ENCODE results near the gene CTSW. TPM values are rescaled to one million over a fixed set of nuclear protein-coding genes. Genes with fewer than 3 reads are reported as not detected.

CTSW gene
- total RNA-seq, 2 experiments from 2014 or later = 124 to 126 TPM

GRCh38 chr11:65883058-65883761 lies 3.6 kb downstream of the CTSW start:
- Mint-ChIP-seq H3K4me3 (no peak overlapping the region), H3K27ac (peak overlapping the region; percentile 57), H3K9me3 (no peaks in the 10 kb centered on the region), H3K36me3 (ENCODE audit: low read depth) (peaks cover 32% of the 10 kb centered on the region), H3K4me1 (ENCODE audit: low read depth) (peaks cover 57% of the 10 kb centered on the region), H3K27me3 (no peaks in the 10 kb centered on the region)
- ChIA-PET CTCF (interaction anchor here (1.2 to 10.5 kb wide), 18 partner anchors 12 to 171 kb away, joined by 3 to 283 read pairs (median 12); partner anchors contain the start of genes BANF1, CFL1, EFEMP2 and EIF1AD), POLR2A (interaction anchor here (1.9 to 28.1 kb wide), 3 partner anchors 16 to 89 kb away, joined by 7 to 560 read pairs (median 7); partner anchors contain the start of genes CFL1, EFEMP2 and MUS81)
- ATAC-seq = no peak
- intact Hi-C loops (cut with micrococcal nuclease) = no loop called here
- TF ChIP-seq CTCF (IDR thresholded peaks at IDR 0.05) = no peak
- no peak for DNase-seq

GRCh38 chr11:65883786-65884715 lies 4.4 kb downstream of the CTSW start:
- Mint-ChIP-seq H3K27me3 (no peaks in the 10 kb centered on the region), H3K4me3 (no peak overlapping the region), H3K9me3 (no peaks in the 10 kb centered on the region), H3K4me1 (ENCODE audit: low read depth) (peaks cover 52% of the 10 kb centered on the region), H3K27ac (peak overlapping the region; percentile 77), H3K36me3 (ENCODE audit: low read depth) (peaks cover 33% of the 10 kb centered on the region)
- no peak for TF ChIP-seq CTCF (IDR thresholded peaks at IDR 0.05)
- CTCF ChIA-PET = interaction anchor here (0.6 to 10.5 kb wide), 55 partner anchors 7 to 277 kb away, joined by 3 to 283 read pairs (median 7); partner anchors contain the start of genes BANF1, C11orf68, CFL1 and CST6
- intact Hi-C loops (cut with micrococcal nuclease) = no loop called here
- ATAC-seq = no peak
- POLR2A ChIA-PET = interaction anchor here (0.6 to 28.1 kb wide), 9 partner anchors 7 to 185 kb away, joined by 3 to 560 read pairs (median 5); partner anchors contain the start of genes CFL1, EFEMP2, FOSL1 and KAT5
- no peak for DNase-seq

GRCh38 chr11:65884716-65885092 lies 5.1 kb downstream of the CTSW start:
- TF ChIP-seq CTCF (IDR thresholded peaks at IDR 0.05) = peak; percentile 99
- DNase-seq (peak; percentile 86), ATAC-seq (peak; percentile 52)
- H3K9me3 Mint-ChIP-seq = no peaks in the 10 kb centered on the region
- POLR2A ChIA-PET = interaction anchor here (0.6 to 28.1 kb wide), 10 partner anchors 8 to 184 kb away, joined by 3 to 560 read pairs (median 6); partner anchors contain the start of genes CFL1, EFEMP2, FOSL1 and KAT5
- no peaks in the 10 kb centered on the region for H3K27me3 Mint-ChIP-seq
- no peak overlapping the region for H3K4me3 Mint-ChIP-seq
- CTCF ChIA-PET = interaction anchor here (0.6 to 10.5 kb wide), 57 partner anchors 8 to 259 kb away, joined by 3 to 283 read pairs (median 7); partner anchors contain the start of genes BANF1, C11orf68, CFL1 and CST6
- peak overlapping the region; percentile 77 for H3K27ac Mint-ChIP-seq
- peaks cover 51% of the 10 kb centered on the region for H3K4me1 Mint-ChIP-seq (ENCODE audit: low read depth)
- intact Hi-C loops (cut with micrococcal nuclease) = loop anchor here (5.0 kb wide), 2 partner anchors 43 to 103 kb away; no protein-coding TSS in a partner anchor
- peaks cover 33% of the 10 kb centered on the region for H3K36me3 Mint-ChIP-seq (ENCODE audit: low read depth)

GRCh38 chr11:65885231-65885630 lies 5.6 kb downstream of the CTSW start:
- ATAC-seq (no peak), DNase-seq (no peak)
- intact Hi-C loops (cut with micrococcal nuclease) = loop anchor here (5.0 kb wide), 2 partner anchors 42 to 102 kb away; no protein-coding TSS in a partner anchor
- H3K4me3 Mint-ChIP-seq = no peak overlapping the region
- peak overlapping the region; percentile 30 for H3K27ac Mint-ChIP-seq
- ChIA-PET CTCF (interaction anchor here (0.6 to 10.5 kb wide), 48 partner anchors 9 to 1075 kb away, joined by 3 to 283 read pairs (median 8); partner anchors contain the start of genes BANF1, C11orf68, CFL1 and EFEMP2), POLR2A (interaction anchor here (0.7 to 28.1 kb wide), 8 partner anchors 9 to 183 kb away, joined by 3 to 560 read pairs (median 6); partner anchors contain the start of genes CFL1, EFEMP2, FOSL1 and KAT5)
- peaks cover 33% of the 10 kb centered on the region for H3K36me3 Mint-ChIP-seq (ENCODE audit: low read depth)
- H3K27me3 Mint-ChIP-seq = no peaks in the 10 kb centered on the region
- peaks cover 51% of the 10 kb centered on the region for H3K4me1 Mint-ChIP-seq (ENCODE audit: low read depth)
- TF ChIP-seq CTCF (IDR thresholded peaks at IDR 0.05) = no peak
- H3K9me3 Mint-ChIP-seq = no peaks in the 10 kb centered on the region
